Gastrocnemius medialis (tissue), 4 donors: ENCODE results near the gene LRRC27. TPM values are rescaled to one million over a fixed set of nuclear protein-coding genes. Genes with fewer than 3 reads are reported as not detected.

ENCODE experiments used
- ATAC-seq, 2 donors: fragments of 150-250 bp; one replicate each; pipeline ENCODE4 v1.9.1; 2016
- DNase-seq, 2 donors: peaks; one replicate each; pipeline ENCODE4 v3.0.0-alpha.2; 2019
- H3K27ac ChIP-seq, 4 donors: fragments of 200-600 bp; sonication (generic); 1 replicate in 1 of 4; 2 replicates in 3 of 4; pipeline ENCODE4 v1.5.1; 2016 to 2018; ENCODE audit warnings: mild to moderate bottlenecking in 2 of 4, moderate library complexity in 1 of 4
- H3K27me3 ChIP-seq, 3 donors: fragments of 200-600 bp; sonication (generic) in 2 of 3; 1 replicate in 1 of 3; 2 replicates in 2 of 3; pipeline versions ENCODE4 v1.5.1 to v1.6.0; 2016 to 2019; ENCODE audit warnings: mild to moderate bottlenecking in 1 of 3, moderate library complexity in 1 of 3
- H3K36me3 ChIP-seq, 2 donors: fragments of 200-600 bp; sonication (generic) in 1 of 2; one replicate each; pipeline ENCODE4 v1.5.1; 2017 to 2018
- H3K4me1 ChIP-seq, 2 donors: fragments of 200-600 bp; sonication (generic) in 1 of 2; one replicate each; pipeline ENCODE4 v1.5.1; 2016 to 2017; ENCODE audit warnings: mild to moderate bottlenecking in 2 of 2
- H3K4me3 ChIP-seq, 4 donors: fragments of 200-600 bp; sonication (generic) in 3 of 4; 1 replicate in 1 of 4; 2 replicates in 3 of 4; pipeline ENCODE4 v1.5.1; 2016 to 2019; ENCODE audit warnings: mild to moderate bottlenecking in 2 of 4
- H3K9me3 ChIP-seq, 3 donors: fragments of 200-600 bp; sonication (generic) in 2 of 3; 1 replicate in 1 of 3; 2 replicates in 2 of 3; pipeline ENCODE4 v1.5.1; 2016 to 2019
- CTCF ChIP-seq, 5 experiments: fragments of 450-650 bp in 3 of 5; fragments of 200-600 bp in 2 of 5; sonication (generic) in 2 of 5; IDR thresholded peaks in 4 of 5; conservative IDR thresholded peaks in 1 of 5; 1 replicate in 4 of 5; 2 replicates in 1 of 5; pipeline ENCODE4 v1.5.1; 2016 to 2019; ENCODE audit warnings: antibody characterized with exemption in 5 of 5, mild to moderate bottlenecking in 3 of 5, moderate library complexity in 3 of 5
- POLR2A ChIP-seq, 2 donors: fragments of 450-650 bp; IDR thresholded peaks; one replicate each; pipeline ENCODE4 v1.6.1; 2017; ENCODE audit warnings: antibody characterized with exemption in 2 of 2, mild to moderate bottlenecking in 2 of 2, moderate library complexity in 2 of 2
- in situ Hi-C, 4 donors: fragments of 200-750 bp; cut with MboI; loops; one replicate each; pipeline versions ENCODE4 v1.15.0 to v1.8.0; 2017; ENCODE audit warnings: low sequenced_read_pairs in 4 of 4
- intact Hi-C: fragments of 100-400 bp; cut with DNase I; formaldehyde crosslinking; loops from one replicate; pipeline ENCODE4 v1.15.1; 2023; ENCODE audit warnings: low total_unique reads
- total RNA-seq, 4 donors: library from RNA; depleted of rRNA; stranded (reverse); fragments of >200 nt; gene quantifications; one replicate each; pipeline versions ENCODE4 v1.1.0 to v1.2.3, GENCODE V29; 2016

LRRC27 gene
- total RNA-seq, 4 donors from 2014 or later = 1.0 to 7.0 (median 4.1) TPM

- Histone ChIP-seq H3K4me3 (peak overlapping the region; percentile 69 to 72 (median 71)), H3K27me3 (no peaks in the 10 kb centered on the region), H3K27ac (peak overlapping the region; percentile 88 to 98 (median 96)), H3K4me1 (peaks cover 19 to 31% of the 10 kb centered on the region in 2 donors), H3K36me3 (no peaks in the 10 kb centered on the region), H3K9me3 (no peaks in the 10 kb centered on the region)
- intact Hi-C loops = loop anchor here (5.0 to 10.0 kb wide), 2 partner anchors 180 to 232 kb away; no protein-coding TSS in a partner anchor
- TF ChIP-seq POLR2A (IDR thresholded peaks at IDR 0.05) (no peak), CTCF (IDR thresholded peaks at IDR 0.05 in 4 of 5, conservative IDR thresholded peaks at IDR 0.05 in 1 of 5) (no peak)
- DNase-seq (no peak), ATAC-seq (peak in 1 of 2 donors; percentile 0)
- in situ Hi-C loops = loop anchor here in 3 of 4 donors (5.0 to 25.0 kb wide), 3 partner anchors 47 to 242 kb away; partner anchors contain the start of gene INPP5A (in 1 of the 3)
Measured at GRCh38 chr10:132394936-132395703, 63.1 kb downstream of the LRRC27 start.

- Histone ChIP-seq H3K9me3 (no peaks in the 10 kb centered on the region), H3K36me3 (no peaks in the 10 kb centered on the region), H3K27ac (peak overlapping the region; percentile 88 to 98 (median 96)), H3K27me3 (no peaks in the 10 kb centered on the region), H3K4me3 (peak overlapping the region; percentile 69 to 72 (median 71)), H3K4me1 (peaks cover 19 to 36% of the 10 kb centered on the region in 2 donors)
- TF ChIP-seq POLR2A (IDR thresholded peaks at IDR 0.05) (peak; percentile 79 to 81), CTCF (IDR thresholded peaks at IDR 0.05 in 4 of 5, conservative IDR thresholded peaks at IDR 0.05 in 1 of 5) (no peak)
- ATAC-seq (peak; percentile 60 to 69), DNase-seq (peak; percentile 72 to 81)
- in situ Hi-C loops (loop anchor here in 3 of 4 donors (25.0 kb wide), 2 partner anchors 141 to 241 kb away; partner anchors contain the start of gene INPP5A (in 1 of the 3)), intact Hi-C loops (loop anchor here (1.0 to 10.0 kb wide), 4 partner anchors 25 to 231 kb away; no protein-coding TSS in a partner anchor)
Measured at GRCh38 chr10:132395704-132396493, 63.9 kb downstream of the LRRC27 start.

- DNase-seq (peak in 1 of 2 donors; percentile 70), ATAC-seq (peak; percentile 58 to 59)
- TF ChIP-seq CTCF (IDR thresholded peaks at IDR 0.05 in 4 of 5, conservative IDR thresholded peaks at IDR 0.05 in 1 of 5) = peak in 4 of 5 experiments; percentile 27 to 67 (median 50)
- TF ChIP-seq POLR2A (IDR thresholded peaks at IDR 0.05) = peak in 1 of 2 donors; percentile 74
- peak overlapping the region; percentile 69 to 72 (median 71) for H3K4me3 ChIP-seq
- H3K27me3 ChIP-seq = no peaks in the 10 kb centered on the region
- no peaks in the 10 kb centered on the region for H3K36me3 ChIP-seq
- H3K4me1 ChIP-seq = peaks cover 19 to 38% of the 10 kb centered on the region in 2 donors
- H3K27ac ChIP-seq = peak overlapping the region; percentile 88 to 98 (median 96)
- H3K9me3 ChIP-seq = no peaks in the 10 kb centered on the region
- intact Hi-C loops = loop anchor here (1.0 to 10.0 kb wide), 4 partner anchors 24 to 231 kb away; no protein-coding TSS in a partner anchor
- in situ Hi-C loops = loop anchor here in 3 of 4 donors (25.0 kb wide), 2 partner anchors 141 to 241 kb away; partner anchors contain the start of gene INPP5A (in 1 of the 3)
Measured at GRCh38 chr10:132396494-132397035, 64.6 kb downstream of the LRRC27 start.

- Histone ChIP-seq H3K4me3 (peak within 1 kb of the TSS; percentile 69 to 96 (median 79)), H3K4me1 (peaks cover 19 to 38% of the 10 kb centered on the region in 2 donors), H3K36me3 (no peaks in the 10 kb centered on the region), H3K27ac (peak within 1 kb of the TSS; percentile 88 to 98 (median 96)), H3K27me3 (no peaks in the 10 kb centered on the region), H3K9me3 (no peaks in the 10 kb centered on the region)
- intact Hi-C loops (loop anchor here (2.0 to 10.0 kb wide), 3 partner anchors 24 to 230 kb away; no protein-coding TSS in a partner anchor), in situ Hi-C loops (loop anchor here in 3 of 4 donors (25.0 kb wide), 2 partner anchors 140 to 240 kb away; partner anchors contain the start of gene INPP5A (in 1 of the 3))
- ATAC-seq (peak; percentile 64 to 69), DNase-seq (no peak)
- peak; percentile 66 to 75 for TF ChIP-seq POLR2A (IDR thresholded peaks at IDR 0.05)
- TF ChIP-seq CTCF (IDR thresholded peaks at IDR 0.05 in 4 of 5, conservative IDR thresholded peaks at IDR 0.05 in 1 of 5) = no peak
Measured at GRCh38 chr10:132397036-132397541, 65.1 kb downstream of the LRRC27 start, which contains the start of gene PWWP2B. Gene PWWP2B (plus strand): TSS chr10:132397200. CDS start chr10:132397227, 27 bp downstream.
